RWPE2 (cell line): ENCODE data around the gene CAMKV.
"Not testable (repeated sequence)": the region's sequence is repeated elsewhere in the genome, so short reads cannot be mapped to it uniquely, and the experiment has no call there.

Experiments
- ATAC-seq: fragments of 200-7000 bp; cut with Tn5 transposase; 3 replicates; pipeline ENCODE4 v1.9.1; 2021; ENCODE audit warnings: low read depth
- DNase-seq: peaks from one replicate; pipeline ENCODE4 v3.0.0-alpha.2; 2020; ENCODE audit warnings: low spot score
- H3K27ac ChIP-seq: fragments of 450-650 bp; 2 replicates; pipeline ENCODE4 v1.5.1; 2017; ENCODE audit warnings: mild to moderate bottlenecking; ENCODE audit not compliant: poor library complexity, severe bottlenecking
- H3K27me3 ChIP-seq: fragments of 250-450 bp; sonication (Bioruptor Pico); 2 replicates; pipeline ENCODE4 v1.5.1; 2021; ENCODE audit warnings: mild to moderate bottlenecking, moderate library complexity; ENCODE audit not compliant: insufficient read depth, poor library complexity, severe bottlenecking
- H3K36me3 ChIP-seq: fragments of 250-450 bp; sonication (Bioruptor Pico); 2 replicates; pipeline ENCODE4 v1.5.1; 2020; ENCODE audit warnings: low read depth, mild to moderate bottlenecking, moderate library complexity
- H3K4me1 ChIP-seq: fragments of 250-450 bp; sonication (Bioruptor Pico); 2 replicates; pipeline ENCODE4 v1.5.1; 2021; ENCODE audit warnings: mild to moderate bottlenecking, moderate library complexity; ENCODE audit not compliant: insufficient read depth, poor library complexity, severe bottlenecking
- H3K4me3 ChIP-seq: fragments of 250-450 bp; sonication (Bioruptor Pico); 2 replicates; pipeline ENCODE4 v1.5.1; 2021; ENCODE audit warnings: mild to moderate bottlenecking, moderate library complexity; ENCODE audit not compliant: severe bottlenecking
- H3K9me3 ChIP-seq: fragments of 250-450 bp; sonication (Bioruptor Pico); 2 replicates; pipeline ENCODE4 v1.5.1; 2021; ENCODE audit warnings: mild to moderate bottlenecking, moderate library complexity; ENCODE audit not compliant: severe bottlenecking
- TF ChIP-seq, protein P1 (sequence below): fragments of 450-650 bp; IDR thresholded peaks from one replicate; pipeline ENCODE4 v1.5.1; 2017; ENCODE audit warnings: mild to moderate bottlenecking, moderate library complexity; ENCODE audit not compliant: poor library complexity, severe bottlenecking

CAMKV gene

DNA sequence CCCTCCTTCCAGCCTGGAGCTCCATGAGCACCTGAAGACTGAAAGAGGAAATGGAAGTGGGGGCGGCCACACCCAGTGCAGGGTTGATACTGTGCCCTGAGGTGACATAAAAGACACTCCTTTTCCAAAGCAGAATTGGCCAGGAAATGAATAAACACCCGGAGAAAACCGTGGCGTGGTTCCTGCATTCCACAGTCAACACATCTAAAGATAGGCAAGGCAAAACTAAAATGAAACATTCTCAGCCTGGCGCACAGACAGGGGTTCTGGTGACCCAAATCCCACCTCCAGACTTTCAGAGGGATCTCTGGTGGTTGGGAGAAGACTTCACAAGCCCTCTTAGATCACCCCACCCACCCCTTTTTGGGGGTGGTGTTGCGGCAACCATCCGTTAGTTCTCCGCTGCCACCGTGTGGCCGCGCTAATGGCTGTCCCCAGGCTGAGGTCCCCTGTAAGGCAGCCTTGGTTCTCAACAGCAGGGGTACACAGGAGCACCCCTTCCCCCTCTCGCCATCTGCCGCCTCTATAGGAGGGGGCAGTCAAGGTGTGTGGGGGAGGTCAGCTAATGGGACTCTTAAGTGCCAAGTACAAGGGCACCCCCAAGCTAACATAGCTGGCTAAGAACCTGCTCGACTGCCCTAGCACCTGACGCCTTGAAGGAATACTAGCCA is 36.5 kb upstream of the CAMKV start:
- Histone ChIP-seq H3K4me1 (peaks cover 24% of the 10 kb centered on the region), H3K27ac (peak overlapping the region; percentile 98), H3K9me3 (no peaks in the 10 kb centered on the region), H3K27me3 (no peaks in the 10 kb centered on the region), H3K36me3 (peaks cover 15% of the 10 kb centered on the region), H3K4me3 (peak overlapping the region; percentile 10)
- TF ChIP-seq, protein P1, sequence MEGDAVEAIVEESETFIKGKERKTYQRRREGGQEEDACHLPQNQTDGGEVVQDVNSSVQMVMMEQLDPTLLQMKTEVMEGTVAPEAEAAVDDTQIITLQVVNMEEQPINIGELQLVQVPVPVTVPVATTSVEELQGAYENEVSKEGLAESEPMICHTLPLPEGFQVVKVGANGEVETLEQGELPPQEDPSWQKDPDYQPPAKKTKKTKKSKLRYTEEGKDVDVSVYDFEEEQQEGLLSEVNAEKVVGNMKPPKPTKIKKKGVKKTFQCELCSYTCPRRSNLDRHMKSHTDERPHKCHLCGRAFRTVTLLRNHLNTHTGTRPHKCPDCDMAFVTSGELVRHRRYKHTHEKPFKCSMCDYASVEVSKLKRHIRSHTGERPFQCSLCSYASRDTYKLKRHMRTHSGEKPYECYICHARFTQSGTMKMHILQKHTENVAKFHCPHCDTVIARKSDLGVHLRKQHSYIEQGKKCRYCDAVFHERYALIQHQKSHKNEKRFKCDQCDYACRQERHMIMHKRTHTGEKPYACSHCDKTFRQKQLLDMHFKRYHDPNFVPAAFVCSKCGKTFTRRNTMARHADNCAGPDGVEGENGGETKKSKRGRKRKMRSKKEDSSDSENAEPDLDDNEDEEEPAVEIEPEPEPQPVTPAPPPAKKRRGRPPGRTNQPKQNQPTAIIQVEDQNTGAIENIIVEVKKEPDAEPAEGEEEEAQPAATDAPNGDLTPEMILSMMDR: peak; percentile 91
- peak; percentile 26 for ATAC-seq
- no peak for DNase-seq

GRCh38 chr3:49904448-49904847 is 34.7 kb upstream of the CAMKV start:
- Histone ChIP-seq H3K27ac (peak overlapping the region; percentile 98), H3K36me3 (peaks cover 28% of the 10 kb centered on the region), H3K4me1 (peaks cover 33% of the 10 kb centered on the region)
- ATAC-seq, DNase-seq, H3K9me3 ChIP-seq, H3K4me3 ChIP-seq, H3K27me3 ChIP-seq: not testable (repeated sequence)

DNA sequence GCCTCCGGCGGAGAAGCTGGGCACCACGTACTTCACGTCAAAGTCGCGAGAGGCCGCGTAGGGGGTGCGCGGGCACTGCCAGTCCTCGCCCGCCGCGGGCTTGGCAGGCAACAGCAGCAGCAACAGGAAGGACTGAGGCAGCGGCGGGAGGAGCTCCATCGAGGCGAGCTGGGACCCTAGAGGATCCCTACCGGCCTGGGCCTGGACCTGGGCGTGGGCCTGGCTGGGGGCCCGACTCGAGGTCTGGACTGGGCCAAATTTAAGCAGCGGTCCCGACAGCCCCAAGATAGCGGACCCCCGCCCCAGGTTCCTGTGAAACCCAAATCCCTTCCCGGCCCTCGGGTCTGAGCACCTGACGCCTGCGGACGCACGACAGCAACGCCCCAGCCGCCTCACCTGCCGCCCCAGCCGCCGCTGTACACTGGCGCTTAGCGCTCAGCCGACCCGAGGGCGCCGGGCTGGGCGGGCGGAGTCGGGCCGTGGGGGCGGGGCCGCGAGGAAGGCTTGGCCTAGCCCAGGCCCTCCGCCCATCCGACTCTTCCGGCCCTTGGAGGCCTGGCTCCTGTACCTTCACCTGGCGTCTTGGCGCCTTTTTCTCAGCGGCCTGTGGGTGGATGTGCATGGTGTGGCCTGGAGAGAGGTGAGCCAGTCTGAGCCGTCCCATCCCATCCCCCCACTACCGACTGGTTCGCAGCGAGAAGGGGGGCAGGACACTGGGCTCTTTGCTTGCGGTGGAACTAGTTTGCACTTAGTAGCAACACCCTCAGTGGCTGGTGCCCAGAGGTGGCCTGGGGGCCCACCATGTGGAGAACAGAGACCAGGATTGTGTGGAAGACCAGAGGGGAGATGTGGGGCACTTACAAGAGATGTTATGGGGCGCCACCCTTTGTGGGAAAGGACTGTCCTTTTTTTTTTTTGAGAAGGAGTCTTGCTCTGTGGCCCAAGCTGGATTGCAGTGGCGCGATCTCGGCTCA is 34.0 kb upstream of the CAMKV start, which contains the start of gene MST1R:
Gene MST1R (minus strand): TSS at position 423 of the 974 bp plus-strand sequence. CDS start 264 bp downstream, at position 159.
- H3K36me3 ChIP-seq: peaks cover 32% of the 10 kb centered on the region
- H3K4me3 ChIP-seq: peak within 1 kb of the TSS; percentile 64
- TF ChIP-seq, protein P1: no peak
- H3K9me3 ChIP-seq: no peaks in the 10 kb centered on the region
- DNase-seq (peak; percentile 98), ATAC-seq (peak; percentile 65)
- peaks cover 36% of the 10 kb centered on the region for H3K4me1 ChIP-seq
- H3K27me3 ChIP-seq: no peaks in the 10 kb centered on the region
- peak within 1 kb of the TSS; percentile 98 for H3K27ac ChIP-seq

- Histone ChIP-seq H3K27me3 (no peaks in the 10 kb centered on the region), H3K27ac (peak overlapping the region; percentile 98), H3K4me1 (peaks cover 36% of the 10 kb centered on the region), H3K9me3 (no peaks in the 10 kb centered on the region), H3K36me3 (peaks cover 43% of the 10 kb centered on the region), H3K4me3 (peak overlapping the region; percentile 64)
- no peak for ATAC-seq
- TF ChIP-seq, protein P1: no peak
- DNase-seq: no peak
Measured at GRCh38 chr3:49902511-49903345, 33.0 kb upstream of the CAMKV start.
